K562 (cell line): ENCODE results near the gene ENDOV. TPM values are rescaled to one million over a fixed set of nuclear protein-coding genes. Genes with fewer than 3 reads are reported as not detected.

ENCODE experiments used
- ATAC-seq: fragments of 200-7000 bp; cut with Tn5 transposase; 3 replicates; pipeline ENCODE4 v1.9.1; 2020; ENCODE audit warnings: moderate library complexity
- BruUV-seq: library from RNA; stranded (reverse); fragments of 400-500 nt; replicated peaks from 2 replicates; lab custom pipeline; 2021; lab: Mats Ljungman, UMichigan
- CTCF ChIA-PET: fragments of 300-600 bp; formaldehyde crosslinking; extraction: SDS; loops from one replicate; lab custom pipeline; 2021; ENCODE audit warnings: low intra/inter-chr PET ratio; lab: Yijun Ruan, JAX
- POLR2A ChIA-PET: fragments of 300-600, 350-650 bp; sonication (Branson Sonifier 250); formaldehyde crosslinking; extraction: SDS; loops from one replicate; lab custom pipeline; 2021; ENCODE audit warnings: antibody characterized with exemption, inconsistent platforms; lab: Yijun Ruan, JAX
- DNase-seq, 4 experiments: peaks; one replicate each; pipeline versions ENCODE4 v3.0.0 to v3.0.0-alpha.2; 2011 to 2018; ENCODE audit warnings: low spot score in 3 of 4, mixed read lengths in 3 of 4; ENCODE audit errors: extremely low read depth in 1 of 4
- FAIRE-seq: peaks from 2 replicates; lab custom pipeline; 2011; peaks lifted over from hg19 to GRCh38; lab: Jason Lieb, UNC
- H2AFZ ChIP-seq: 2 replicates; pipeline ENCODE4 v1.6.0; 2011; ENCODE audit warnings: low read depth, low read length, control low read depth, inconsistent platforms
- H3K27ac ChIP-seq: fragments of 200-600 bp; 3 replicates; pipeline ENCODE4 v1.8.0; 2011; ENCODE audit warnings: low read depth, mild to moderate bottlenecking, control low read depth, inconsistent platforms, low read length, moderate library complexity, mixed read lengths; ENCODE audit errors: extremely low read depth
- H3K27me3 ChIP-seq, 2 experiments: fragments of 300-600 bp in 1 of 2; 2 replicates in 1 of 2; 3 replicates in 1 of 2; pipeline versions ENCODE4 v1.6.0 to v1.8.0; 2011; ENCODE audit warnings: inconsistent platforms in 2 of 2, low read length in 2 of 2, mild to moderate bottlenecking in 1 of 2, mixed read lengths in 1 of 2, moderate library complexity in 1 of 2; ENCODE audit not compliant: control insufficient read depth in 2 of 2, insufficient read depth in 2 of 2
- H3K36me3 ChIP-seq: fragments of 300-600 bp; 3 replicates; pipeline ENCODE4 v1.8.0; 2011; ENCODE audit warnings: mild to moderate bottlenecking, low read length, inconsistent platforms; ENCODE audit not compliant: control insufficient read depth, insufficient read depth
- H3K4me1 ChIP-seq, 2 experiments: fragments of 200-600 bp in 1 of 2; replicated peaks in 1 of 2; 2 replicates in 1 of 2; 3 replicates in 1 of 2; pipeline versions ENCODE4 v1.5.1 to v1.8.0; 2011; ENCODE audit warnings: inconsistent platforms in 2 of 2, low read length in 2 of 2, mild to moderate bottlenecking in 1 of 2, mixed read lengths in 1 of 2, moderate library complexity in 1 of 2; ENCODE audit not compliant: control insufficient read depth in 2 of 2, insufficient read depth in 2 of 2
- H3K4me2 ChIP-seq: 2 replicates; pipeline ENCODE4 v1.6.1; 2011; ENCODE audit warnings: low read length, control low read depth, inconsistent platforms, mixed read lengths; ENCODE audit not compliant: insufficient read depth
- H3K4me3 ChIP-seq: fragments of 200-600 bp; sonication (generic), shearing (Covaris generic); 2 replicates; pipeline ENCODE4 v1.5.1; 2016; ENCODE audit warnings: control low read depth, inconsistent platforms
- H3K79me2 ChIP-seq: fragments of 200-600 bp; 3 replicates; pipeline ENCODE4 v1.8.0; 2011; ENCODE audit warnings: low read length, inconsistent platforms; ENCODE audit not compliant: control insufficient read depth, insufficient read depth
- H3K9ac ChIP-seq, 2 experiments: 2 replicates each; pipeline versions ENCODE4 v1.6.0 to v1.6.1; 2011; ENCODE audit warnings: low read depth in 2 of 2, low read length in 2 of 2, control low read depth in 1 of 2, inconsistent platforms in 1 of 2, mild to moderate bottlenecking in 1 of 2, mixed read lengths in 1 of 2; ENCODE audit not compliant: insufficient read depth in 1 of 2
- H3K9me1 ChIP-seq: one replicate; pipeline ENCODE4 v1.6.0; 2011; ENCODE audit warnings: inconsistent platforms, mild to moderate bottlenecking, low read length, moderate library complexity; ENCODE audit not compliant: control insufficient read depth, insufficient read depth
- H3K9me3 ChIP-seq: replicated peaks from 2 replicates; pipeline ENCODE4 v1.5.1; 2011; ENCODE audit warnings: low read depth, low read length, inconsistent platforms; ENCODE audit not compliant: control insufficient read depth, insufficient read depth
- H4K20me1 ChIP-seq: replicated peaks from 2 replicates; pipeline ENCODE4 v1.6.1; 2011; ENCODE audit warnings: low read length, inconsistent platforms, mixed read lengths; ENCODE audit not compliant: control insufficient read depth, insufficient read depth
- BRD4 ChIP-seq: fragments of 200-600 bp; sonication (generic); IDR thresholded peaks from 2 replicates; pipeline ENCODE4 v1.6.1; 2017; ENCODE audit warnings: inconsistent platforms
- DLX4 ChIP-seq: fragments of 250-450 bp; sonication (Bioruptor Pico); IDR thresholded peaks from 2 replicates; pipeline ENCODE4 v1.6.1; 2021; ENCODE audit warnings: mild to moderate bottlenecking
- E2F8 ChIP-seq: fragments of 450-650 bp; IDR thresholded peaks from 2 replicates; pipeline ENCODE4 v1.7.1; 2018; ENCODE audit warnings: mild to moderate bottlenecking, low read depth; ENCODE audit not compliant: partially characterized antibody
- EWSR1 ChIP-seq: fragments of 450-650 bp; IDR thresholded peaks from 2 replicates; pipeline ENCODE4 v1.6.1; 2018; ENCODE audit warnings: borderline replicate concordance, mild to moderate bottlenecking, low read depth, moderate library complexity; ENCODE audit not compliant: partially characterized antibody
- NR2F6 ChIP-seq: fragments of 450-650 bp; formaldehyde crosslinking; IDR thresholded peaks from 2 replicates; pipeline ENCODE4 v1.4.0; 2020; ENCODE audit warnings: mild to moderate bottlenecking
- PHB2 ChIP-seq: fragments of 450-650 bp; IDR thresholded peaks from 2 replicates; pipeline ENCODE4 v1.6.1; 2017; ENCODE audit warnings: low read depth
- PRPF4 ChIP-seq: fragments of 200-400 bp; formaldehyde crosslinking; IDR thresholded peaks from one replicate; pipeline ENCODE4 v1.6.1; 2017; ENCODE audit warnings: low read length, low read depth, mild to moderate bottlenecking; ENCODE audit not compliant: insufficient read depth, poor library complexity, severe bottlenecking
- RB1 ChIP-seq: fragments of 450-650 bp; IDR thresholded peaks from 2 replicates; pipeline ENCODE4 v1.6.1; 2017; ENCODE audit warnings: low read depth, mild to moderate bottlenecking
- RBM17 ChIP-seq: fragments of 200-400 bp; formaldehyde crosslinking; IDR thresholded peaks from 2 replicates; pipeline ENCODE4 v1.6.1; 2017; ENCODE audit warnings: low read depth, mild to moderate bottlenecking, low read length, borderline replicate concordance
- RERE ChIP-seq: sonication (generic); formaldehyde crosslinking; IDR thresholded peaks from 2 replicates; pipeline ENCODE4 v1.8.0; 2023; ENCODE audit warnings: missing genetic modification reagents, mild to moderate bottlenecking, borderline replicate concordance
- STAT6 ChIP-seq: sonication (generic); formaldehyde crosslinking; IDR thresholded peaks from 2 replicates; pipeline ENCODE4 v1.8.1; 2023; ENCODE audit warnings: mild to moderate bottlenecking, missing genetic modification reagents
- WGBS: fragments of 100-300 bp; shearing (Covaris generic); methylation state at CpG from one replicate; pipeline ENCODE4 v1.1.6; 2016; ENCODE audit warnings: low coverage, mixed read lengths; ENCODE audit not compliant: insufficient coverage; ENCODE audit errors: missing lambda C conversion rate; 5-methylcytosine and 5-hydroxymethylcytosine counted together
- in situ Hi-C: fragments of 300-500 bp; cut with MboI; formaldehyde crosslinking; loops from 4 replicates; pipeline ENCODE4 v1.15.0; 2018; ENCODE audit warnings: inconsistent platforms, mixed read lengths
- intact Hi-C: fragments of 100-400 bp; cut with micrococcal nuclease; formaldehyde crosslinking; loops from 2 replicates; pipeline ENCODE4 v1.14.2; 2022
- polyA plus RNA-seq, 8 experiments: library from polyadenylated mRNA; depleted of rRNA in 4 of 8; stranded (reverse) in 5 of 8; unstranded in 3 of 8; fragments of >200 nt; fragmentation: Nextera tagmentation in 2 of 8; fragmentation: Illumina TruSeq in 1 of 8; extraction: Ambion mirVana in 2 of 8; extraction: Trizol in 1 of 8; gene quantifications; 2 replicates each; pipeline versions ENCODE4 v1.2.1 to v1.2.3, GENCODE V29; 2011 to 2014; ENCODE audit warnings: inconsistent platforms in 1 of 8, missing spikeins in 1 of 8
- total RNA-seq, 7 experiments: library from RNA; depleted of rRNA in 6 of 7; stranded (reverse); fragments of >200 nt in 6 of 7; fragmentation: Illumina TruSeq in 2 of 7; extraction: Trizol in 2 of 7; gene quantifications; 2 replicates each; pipeline versions ENCODE4 v1.2.1 to v1.2.3, GENCODE V29; 2011 to 2021; ENCODE audit warnings: low replicate concordance in 1 of 7

The ENDOV gene
- total and polyA plus RNA-seq, 9 of the 15 experiments (the other 6 are each of a cell fraction or from before 2014, with no cell fraction given): 1.2 to 8.2 (median 3.7) TPM

- POLR2A ChIA-PET: interaction anchor here (1.2 to 2.3 kb wide), 3 partner anchors 11 to 169 kb away, joined by 3 to 7 read pairs (median 3); no protein-coding TSS in a partner anchor
- FAIRE-seq: no peak
- whole genome bisulfite sequencing: 77% methylated on average over 11 of the region's 11 CpGs
- no peak for TF ChIP-seq STAT6
- TF ChIP-seq RB1: no peak
- TF ChIP-seq BRD4: no peak
- TF ChIP-seq EWSR1: no peak
- no peak for TF ChIP-seq RERE (CRISPR knock-in tag)
- no peak for TF ChIP-seq PRPF4
- no peak for TF ChIP-seq PHB2
- no peak for TF ChIP-seq E2F8
- no peak for TF ChIP-seq DLX4 (CRISPR knock-in tag)
- no peak for TF ChIP-seq NR2F6 (CRISPR knock-in tag)
- no peak for TF ChIP-seq RBM17
Observed at GRCh38 chr17:80372456-80372855, 42.5 kb upstream of the ENDOV start.

More at GRCh38 chr17:80372456-80372855, 42.5 kb upstream of the ENDOV start:
- Histone ChIP-seq H3K27ac (no peak overlapping the region), H3K9me1 (peaks cover 2% of the 10 kb centered on the region), H3K79me2 (no peaks in the 10 kb centered on the region), H4K20me1 (no peaks in the 10 kb centered on the region), H2AFZ (no peak overlapping the region), H3K4me3 (no peak overlapping the region), H3K9me3 (no peaks in the 10 kb centered on the region), H3K4me2 (no peak overlapping the region), H3K9ac (no peak overlapping the region), H3K36me3 (peaks cover 75% of the 10 kb centered on the region; the same call in 2 of the 3 replicates), H3K27me3 (no peaks in the 10 kb centered on the region), H3K4me1 (no peaks in the 10 kb centered on the region)
- DNase-seq: no peak
- intact Hi-C loops (no loop called here), in situ Hi-C loops (no loop called here)
- ATAC-seq: no peak
- CTCF ChIA-PET: no interaction called here
- BruUV-seq: no TSS peak
